ENCODE measurements around the gene TSFM.

DNA sequence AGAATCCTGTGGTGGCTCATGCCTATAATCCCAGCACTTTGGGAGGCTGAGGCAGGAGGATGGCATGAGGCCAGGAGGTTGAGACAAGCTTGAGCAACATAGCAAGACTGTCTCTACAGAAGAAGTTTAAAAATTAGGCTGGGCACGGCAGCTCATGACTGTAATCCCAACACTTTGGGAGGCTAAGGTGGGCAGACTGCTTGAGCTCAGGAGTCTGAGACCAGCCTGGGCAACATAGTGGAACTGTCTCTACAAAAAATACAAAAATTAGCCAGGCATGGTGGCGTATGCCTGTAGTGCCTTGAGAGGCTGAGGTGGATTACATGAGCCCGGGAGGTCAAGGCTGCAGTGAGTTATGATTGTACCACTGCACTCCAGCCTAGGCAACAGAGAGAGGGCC is 14.7 kb upstream of the TSFM start:
- TF ChIP-seq, protein P1, sequence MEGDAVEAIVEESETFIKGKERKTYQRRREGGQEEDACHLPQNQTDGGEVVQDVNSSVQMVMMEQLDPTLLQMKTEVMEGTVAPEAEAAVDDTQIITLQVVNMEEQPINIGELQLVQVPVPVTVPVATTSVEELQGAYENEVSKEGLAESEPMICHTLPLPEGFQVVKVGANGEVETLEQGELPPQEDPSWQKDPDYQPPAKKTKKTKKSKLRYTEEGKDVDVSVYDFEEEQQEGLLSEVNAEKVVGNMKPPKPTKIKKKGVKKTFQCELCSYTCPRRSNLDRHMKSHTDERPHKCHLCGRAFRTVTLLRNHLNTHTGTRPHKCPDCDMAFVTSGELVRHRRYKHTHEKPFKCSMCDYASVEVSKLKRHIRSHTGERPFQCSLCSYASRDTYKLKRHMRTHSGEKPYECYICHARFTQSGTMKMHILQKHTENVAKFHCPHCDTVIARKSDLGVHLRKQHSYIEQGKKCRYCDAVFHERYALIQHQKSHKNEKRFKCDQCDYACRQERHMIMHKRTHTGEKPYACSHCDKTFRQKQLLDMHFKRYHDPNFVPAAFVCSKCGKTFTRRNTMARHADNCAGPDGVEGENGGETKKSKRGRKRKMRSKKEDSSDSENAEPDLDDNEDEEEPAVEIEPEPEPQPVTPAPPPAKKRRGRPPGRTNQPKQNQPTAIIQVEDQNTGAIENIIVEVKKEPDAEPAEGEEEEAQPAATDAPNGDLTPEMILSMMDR (IDR thresholded peaks at IDR 0.05): no peak
- TF ChIP-seq EZH2 (IDR thresholded peaks at IDR 0.05): no peak
